OCI-LY3 (cell line): Measurements from ENCODE around the gene C7orf33.
"Not testable (repeated sequence)": the region's sequence is repeated elsewhere in the genome, so short reads cannot be mapped to it uniquely, and the experiment has no call there.

ENCODE experiments used
- H2AFZ ChIP-seq: fragments of 200-600, 300-600 bp; shearing (Covaris generic); 2 replicates; pipeline ENCODE4 v1.6.0; 2014; ENCODE audit warnings: antibody characterized with exemption, low read depth, low read length
- H3K27ac ChIP-seq: fragments of 200-600, 300-600 bp; sonication (generic); 2 replicates; pipeline ENCODE4 v1.5.1; 2014; ENCODE audit warnings: mild to moderate bottlenecking, low read length, moderate library complexity, mixed read lengths
- H3K27me3 ChIP-seq: fragments of 200-600, 300-600 bp; sonication (generic); 2 replicates; pipeline ENCODE4 v1.6.1; 2014; ENCODE audit warnings: low read depth, low read length, mixed read lengths
- H3K36me3 ChIP-seq: fragments of 200-600, 300-600 bp; sonication (generic); replicated peaks from 2 replicates; pipeline ENCODE3; 2014; ENCODE audit warnings: low read depth, low read length, mixed read lengths
- H3K4me1 ChIP-seq: fragments of 300-600, 200-600 bp; sonication (generic); 2 replicates; pipeline ENCODE4 v1.6.1; 2014; ENCODE audit warnings: low read length, mixed read lengths
- H3K4me2 ChIP-seq: fragments of 200-600, 300-600 bp; sonication (generic); 2 replicates; pipeline ENCODE4 v1.6.1; 2014; ENCODE audit warnings: low read length, mixed read lengths
- H3K4me3 ChIP-seq: fragments of 300-600, 200-600 bp; sonication (generic); 2 replicates; pipeline ENCODE4 v1.5.1; 2014; ENCODE audit warnings: antibody characterized with exemption, mild to moderate bottlenecking, low read length, moderate library complexity
- H3K79me2 ChIP-seq: fragments of 300-600, 200-600 bp; shearing (Covaris generic); 2 replicates; pipeline ENCODE4 v1.6.1; 2014; ENCODE audit warnings: mild to moderate bottlenecking, low read length, mixed read lengths
- H3K9ac ChIP-seq: fragments of 300-600, 200-600 bp; shearing (Covaris generic); 2 replicates; pipeline ENCODE4 v1.6.0; 2014; ENCODE audit warnings: mild to moderate bottlenecking, low read length, moderate library complexity
- H3K9me3 ChIP-seq: fragments of 200-600, 300-600 bp; shearing (Covaris generic); 2 replicates; pipeline ENCODE4 v1.6.1; 2014; ENCODE audit warnings: low read length, mixed read lengths; ENCODE audit not compliant: insufficient read depth
- H4K20me1 ChIP-seq: fragments of 200-600, 300-600 bp; sonication (generic); 2 replicates; pipeline ENCODE4 v1.6.1; 2016; ENCODE audit warnings: low read length, mixed read lengths; ENCODE audit not compliant: insufficient read depth
- CTCF ChIP-seq: fragments of 200-600, 300-600 bp; sonication (generic); IDR thresholded peaks from 2 replicates; pipeline ENCODE4 v1.5.1; 2014; ENCODE audit warnings: antibody characterized with exemption, low read length, low read depth
- EZH2phosphoT487 ChIP-seq: fragments of 200-600 bp; shearing (Covaris generic); IDR thresholded peaks from 2 replicates; pipeline ENCODE4 v1.6.1; 2018; ENCODE audit warnings: antibody characterized with exemption, mixed run types, low read depth

C7orf33 gene

GRCh38 chr7:148566736-148567135, 23.8 kb upstream of the C7orf33 start:
- H3K4me2 ChIP-seq, result peak overlapping the region; percentile 25; the same call in 1 of the 2 replicates
- peaks cover 5% of the 10 kb centered on the region; the same call in 1 of the 2 replicates for H3K9me3 ChIP-seq
- no peaks in the 10 kb centered on the region for H3K79me2 ChIP-seq
- peaks cover 57% of the 10 kb centered on the region for H3K4me1 ChIP-seq
- H3K27ac ChIP-seq, result no peak overlapping the region
- TF ChIP-seq EZH2phosphoT487 (no peak), CTCF (no peak)
- H3K4me3 ChIP-seq, result no peak overlapping the region
- no peaks in the 10 kb centered on the region for H4K20me1 ChIP-seq
- no peak overlapping the region for H2AFZ ChIP-seq
- no peak overlapping the region for H3K9ac ChIP-seq
- H3K27me3 ChIP-seq, result peaks cover 11% of the 10 kb centered on the region
- peaks cover 15% of the 10 kb centered on the region for H3K36me3 ChIP-seq

- Histone ChIP-seq H3K27me3 (peaks cover 11% of the 10 kb centered on the region), H3K4me1 (peaks cover 51% of the 10 kb centered on the region), H3K79me2 (no peaks in the 10 kb centered on the region), H3K9me3 (peaks cover 5% of the 10 kb centered on the region; the same call in 1 of the 2 replicates), H3K9ac (no peak overlapping the region), H3K27ac (no peak overlapping the region), H2AFZ (no peak overlapping the region), H3K36me3 (peaks cover 10% of the 10 kb centered on the region), H3K4me3 (no peak overlapping the region), H4K20me1 (no peaks in the 10 kb centered on the region), H3K4me2 (no peak overlapping the region)
- TF ChIP-seq CTCF (no peak), EZH2phosphoT487 (no peak)
These were observed 23.0 kb upstream of the C7orf33 start for GRCh38 chr7:148567524-148567923.

- Histone ChIP-seq H3K27me3 (peaks cover 15% of the 10 kb centered on the region), H3K36me3 (peaks cover 9% of the 10 kb centered on the region), H4K20me1 (no peaks in the 10 kb centered on the region), H3K4me2 (no peak overlapping the region), H3K79me2 (no peaks in the 10 kb centered on the region), H3K27ac (no peak overlapping the region), H3K4me1 (peaks cover 27% of the 10 kb centered on the region), H3K9ac (no peak overlapping the region), H3K9me3 (peaks cover 5% of the 10 kb centered on the region; the same call in 1 of the 2 replicates), H2AFZ (no peak overlapping the region), H3K4me3 (no peak overlapping the region)
- TF ChIP-seq CTCF (no peak), EZH2phosphoT487 (no peak)
These were observed 20.1 kb upstream of the C7orf33 start for GRCh38 chr7:148570510-148570909.

GRCh38 chr7:148570973-148571372, 19.6 kb upstream of the C7orf33 start:
- H3K9ac ChIP-seq, H3K4me3 ChIP-seq, H3K27ac ChIP-seq, H3K9me3 ChIP-seq, H2AFZ ChIP-seq, H3K4me2 ChIP-seq, H4K20me1 ChIP-seq, H3K36me3 ChIP-seq, H3K79me2 ChIP-seq: not testable (repeated sequence)
- H3K27me3 ChIP-seq, result peaks cover 13% of the 10 kb centered on the region
- peaks cover 26% of the 10 kb centered on the region for H3K4me1 ChIP-seq

- Histone ChIP-seq H4K20me1 (no peaks in the 10 kb centered on the region), H3K4me1 (peaks cover 24% of the 10 kb centered on the region), H3K27ac (no peak overlapping the region), H3K36me3 (peaks cover 9% of the 10 kb centered on the region), H3K27me3 (peaks cover 9% of the 10 kb centered on the region), H3K9me3 (peaks cover 5% of the 10 kb centered on the region; the same call in 1 of the 2 replicates), H2AFZ (no peak overlapping the region), H3K79me2 (no peaks in the 10 kb centered on the region), H3K9ac (no peak overlapping the region), H3K4me2 (no peak overlapping the region), H3K4me3 (no peak overlapping the region)
- TF ChIP-seq CTCF, result no peak
- TF ChIP-seq EZH2phosphoT487, result no peak
These were observed 19.2 kb upstream of the C7orf33 start for GRCh38 chr7:148571381-148571780.
